Thyroid gland (tissue), 4 donors: ENCODE data around the gene C10orf90.

Source experiments
- CTCF ChIP-seq, 6 experiments: fragments of 200-600 bp in 3 of 6; fragments of 450-650 bp in 3 of 6; sonication (generic) in 3 of 6; IDR thresholded peaks; one replicate each; pipeline ENCODE4 v1.5.1; 2016 to 2019; ENCODE audit warnings: antibody characterized with exemption in 6 of 6, mild to moderate bottlenecking in 2 of 6, inconsistent platforms in 1 of 6, moderate library complexity in 1 of 6
- POLR2A ChIP-seq, 2 donors: fragments of 450-650 bp; IDR thresholded peaks; one replicate each; pipeline ENCODE4 v1.6.1; 2017; ENCODE audit warnings: antibody characterized with exemption in 2 of 2, mild to moderate bottlenecking in 2 of 2, moderate library complexity in 1 of 2

GRCh38 chr10:126675656-126676438 is 5.4 kb upstream of the C10orf90 start:
- TF ChIP-seq POLR2A (IDR thresholded peaks at IDR 0.05) (no peak), CTCF (IDR thresholded peaks at IDR 0.05) (no peak)
